GM12873 (cell line): ENCODE results near the gene CFAP74.

Experiments
- TF ChIP-seq, protein P1 (sequence below): IDR thresholded peaks from 2 replicates; pipeline ENCODE4 v1.5.1; 2012; ENCODE audit warnings: low read depth, mild to moderate bottlenecking, moderate library complexity, low read length, control low read depth; ENCODE audit not compliant: insufficient read depth; ENCODE audit errors: missing control alignments

CFAP74 gene

DNA sequence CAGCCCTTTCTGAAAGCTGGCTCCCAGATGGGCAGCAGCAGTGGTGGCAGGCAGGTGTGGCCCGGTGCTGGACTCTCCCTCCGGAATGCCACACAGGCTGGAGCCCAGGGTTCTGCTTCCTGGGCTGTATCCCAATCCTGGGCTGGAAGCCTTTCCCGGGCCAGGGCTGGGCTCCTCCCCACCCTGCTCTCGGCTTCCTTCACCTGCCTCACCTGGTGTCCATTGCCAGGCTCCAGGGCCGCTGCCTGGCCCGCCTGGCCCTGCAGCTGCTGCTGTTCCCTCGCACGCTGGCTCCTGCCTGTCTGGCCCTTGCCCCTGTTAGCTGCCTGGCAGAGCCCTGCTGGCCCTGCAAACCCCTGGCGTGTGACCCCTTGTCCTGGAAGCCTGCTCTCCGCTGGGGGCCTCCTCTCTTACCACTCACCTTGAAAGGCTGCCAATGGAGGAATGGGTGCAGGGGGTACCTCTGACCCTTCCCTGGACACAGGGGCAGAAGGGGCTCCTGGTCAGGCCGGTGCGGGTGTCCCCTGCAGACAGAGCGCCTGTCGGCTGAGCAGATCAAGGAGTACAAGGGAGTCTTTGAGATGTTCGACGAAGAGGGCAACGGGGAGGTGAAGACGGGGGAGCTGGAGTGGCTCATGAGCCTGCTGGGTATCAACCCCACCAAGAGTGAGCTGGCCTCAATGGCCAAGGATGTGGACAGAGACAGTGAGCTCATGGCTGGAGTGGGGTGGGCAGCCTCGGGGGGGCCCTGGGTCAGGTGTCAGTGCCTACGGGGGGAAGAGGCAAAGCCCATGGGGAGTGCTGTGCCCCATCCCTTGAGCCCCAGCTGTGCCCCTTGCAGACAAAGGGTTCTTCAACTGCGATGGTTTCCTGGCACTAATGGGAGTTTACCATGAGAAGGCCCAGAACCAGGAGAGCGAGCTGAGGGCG lies 87.4 kb downstream of the CFAP74 start:
- TF ChIP-seq, protein P1, sequence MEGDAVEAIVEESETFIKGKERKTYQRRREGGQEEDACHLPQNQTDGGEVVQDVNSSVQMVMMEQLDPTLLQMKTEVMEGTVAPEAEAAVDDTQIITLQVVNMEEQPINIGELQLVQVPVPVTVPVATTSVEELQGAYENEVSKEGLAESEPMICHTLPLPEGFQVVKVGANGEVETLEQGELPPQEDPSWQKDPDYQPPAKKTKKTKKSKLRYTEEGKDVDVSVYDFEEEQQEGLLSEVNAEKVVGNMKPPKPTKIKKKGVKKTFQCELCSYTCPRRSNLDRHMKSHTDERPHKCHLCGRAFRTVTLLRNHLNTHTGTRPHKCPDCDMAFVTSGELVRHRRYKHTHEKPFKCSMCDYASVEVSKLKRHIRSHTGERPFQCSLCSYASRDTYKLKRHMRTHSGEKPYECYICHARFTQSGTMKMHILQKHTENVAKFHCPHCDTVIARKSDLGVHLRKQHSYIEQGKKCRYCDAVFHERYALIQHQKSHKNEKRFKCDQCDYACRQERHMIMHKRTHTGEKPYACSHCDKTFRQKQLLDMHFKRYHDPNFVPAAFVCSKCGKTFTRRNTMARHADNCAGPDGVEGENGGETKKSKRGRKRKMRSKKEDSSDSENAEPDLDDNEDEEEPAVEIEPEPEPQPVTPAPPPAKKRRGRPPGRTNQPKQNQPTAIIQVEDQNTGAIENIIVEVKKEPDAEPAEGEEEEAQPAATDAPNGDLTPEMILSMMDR = no peak

DNA sequence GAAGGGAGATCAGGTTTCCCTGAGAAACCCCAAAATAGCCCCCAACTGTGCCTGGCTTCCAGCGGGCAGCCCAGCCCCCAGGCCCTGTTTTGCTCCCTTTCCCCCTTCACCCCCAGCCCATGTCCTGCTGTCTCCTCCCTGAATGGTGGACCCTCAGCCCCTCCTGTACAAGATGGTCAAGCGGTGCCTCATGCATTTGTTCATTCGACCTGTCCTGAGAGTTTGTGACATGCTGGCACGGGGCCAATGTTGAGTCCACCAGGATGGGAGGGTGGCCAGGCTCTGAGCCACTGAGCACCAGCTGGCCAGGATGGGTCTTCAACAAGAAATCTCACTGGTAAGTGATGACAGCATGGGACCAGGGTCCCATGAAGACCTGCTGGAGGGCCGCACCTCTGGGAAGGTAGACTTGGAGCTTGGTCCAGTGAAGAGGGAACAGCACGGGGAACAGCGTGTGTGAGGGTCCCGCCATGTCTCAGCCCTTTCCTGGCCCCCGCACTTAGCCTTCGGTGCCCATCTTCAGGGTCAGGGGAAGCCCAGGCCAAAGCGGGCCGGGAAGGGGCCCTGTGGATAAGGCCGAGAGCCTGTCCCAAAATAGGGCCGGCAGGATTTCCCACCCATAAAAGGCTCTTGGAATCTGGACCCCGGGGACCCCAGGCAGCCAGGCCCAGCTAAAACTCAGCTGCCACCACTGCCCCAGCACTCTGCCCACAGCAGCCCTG lies 88.5 kb downstream of the CFAP74 start, which contains the start of gene CALML6:
CALML6 (plus strand) TSS at position 290 of the 722 bp plus-strand sequence; CDS start at position 311, 21 bp downstream.
- TF ChIP-seq, protein P1 = no peak

DNA sequence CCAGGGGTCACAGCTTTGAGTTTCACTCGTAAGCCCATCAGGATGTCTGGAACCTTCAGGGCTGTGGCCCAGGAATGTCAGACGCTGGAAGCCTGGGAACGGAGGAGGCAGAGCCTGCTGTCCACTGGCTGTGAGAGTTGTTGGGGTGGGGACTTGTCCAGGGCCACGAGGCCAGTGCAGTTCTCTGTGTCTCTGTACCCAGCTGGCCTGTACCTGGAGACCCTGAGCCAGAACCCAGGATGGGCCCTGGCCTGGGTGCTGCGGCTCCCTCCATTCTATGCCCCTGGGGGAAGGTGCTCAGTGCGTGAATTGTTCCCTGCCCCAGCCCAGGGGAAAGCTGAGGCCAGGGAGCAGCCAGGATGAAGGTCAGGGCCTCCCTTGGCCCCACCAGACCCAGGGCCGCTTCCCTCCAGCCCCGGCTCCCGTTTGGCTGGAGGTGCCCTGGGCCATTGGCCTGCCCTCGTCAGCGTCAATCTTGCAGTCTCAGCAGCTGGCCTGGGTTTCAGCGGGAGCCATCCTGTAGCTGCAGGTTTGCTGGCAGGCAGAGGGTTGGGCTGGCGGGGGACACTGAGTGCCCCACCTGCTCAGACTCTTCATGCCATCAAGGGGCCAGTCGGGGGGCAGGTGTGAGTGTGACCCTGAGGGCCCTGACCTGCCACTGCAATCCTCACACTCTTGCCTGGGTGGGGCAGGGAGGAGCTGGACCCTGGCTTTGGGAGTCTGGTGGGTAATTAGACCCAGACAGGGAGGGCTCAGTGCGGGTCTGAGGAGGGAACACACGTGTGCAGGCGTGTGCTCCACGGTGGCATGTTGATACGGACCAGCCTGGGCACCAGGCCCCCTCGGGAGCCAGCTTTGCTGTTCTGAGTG lies 89.2 kb downstream of the CFAP74 start:
- TF ChIP-seq, protein P1 = no peak

DNA sequence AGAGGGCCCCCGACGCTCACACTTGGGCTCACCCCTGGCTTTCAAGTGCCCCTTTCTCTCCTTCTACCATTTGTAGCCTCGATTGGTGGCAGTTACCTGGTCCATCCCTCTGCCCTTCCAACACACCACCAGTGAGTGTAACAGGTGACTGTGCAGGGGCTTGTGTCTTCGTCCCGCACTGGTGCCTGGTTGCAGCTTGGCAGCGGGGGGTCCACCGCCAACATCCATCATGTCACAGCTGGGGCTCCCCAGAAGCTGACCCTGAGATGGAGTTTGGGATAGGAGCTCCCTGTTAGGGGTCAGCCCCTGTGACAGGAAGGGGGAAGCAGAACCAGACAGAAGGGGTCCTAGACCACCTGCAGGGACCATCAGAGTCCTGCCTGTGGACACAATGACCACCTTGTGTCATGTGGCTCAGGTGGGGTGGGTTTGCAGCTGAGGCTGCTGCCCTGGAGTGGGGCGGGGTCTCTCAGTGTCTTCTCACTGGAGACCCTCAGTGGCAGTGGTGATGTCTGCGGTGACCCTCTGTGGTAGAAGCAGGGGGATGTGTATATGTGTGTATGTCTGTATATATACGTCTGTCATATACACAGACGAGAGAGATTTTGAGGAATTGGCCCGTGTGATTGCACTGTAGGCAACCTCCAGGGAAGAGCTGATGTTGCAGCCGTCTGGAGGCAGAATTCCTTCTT lies 92.1 kb downstream of the CFAP74 start:
- TF ChIP-seq, protein P1 = no peak

DNA sequence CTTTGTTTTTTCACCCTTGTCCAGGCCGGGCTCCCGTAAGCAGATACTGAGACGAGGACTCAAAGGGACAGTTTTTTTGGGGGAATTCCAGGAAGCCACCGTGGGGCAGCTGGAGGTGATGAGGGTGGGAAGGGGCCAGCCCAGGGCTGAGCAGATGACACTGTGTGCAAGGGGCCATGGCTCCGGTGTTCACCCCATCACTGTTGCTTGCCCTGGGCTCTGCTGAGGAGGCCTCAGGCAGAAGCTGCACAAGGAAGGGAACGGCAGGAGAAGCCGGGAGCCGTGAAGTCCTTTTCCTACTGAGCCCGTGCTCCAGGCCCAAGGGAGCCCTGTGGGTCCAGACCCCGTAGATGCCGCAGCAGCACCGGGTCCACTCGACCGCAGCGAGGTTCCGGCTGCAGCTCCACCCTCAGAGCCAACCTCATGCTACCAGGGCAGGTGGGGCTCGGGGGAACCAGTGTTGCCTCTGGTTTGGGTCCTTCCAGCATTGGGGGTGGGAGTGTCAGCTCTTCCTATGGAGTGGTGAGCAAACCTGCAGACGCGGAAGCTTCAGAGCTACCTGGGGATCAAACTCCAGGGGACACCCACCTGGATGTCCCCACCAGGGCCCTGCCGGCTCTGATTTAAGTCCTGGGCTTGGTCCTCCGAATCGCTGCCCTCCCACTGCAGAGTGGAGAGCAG lies 92.8 kb downstream of the CFAP74 start:
- TF ChIP-seq, protein P1 = no peak

DNA sequence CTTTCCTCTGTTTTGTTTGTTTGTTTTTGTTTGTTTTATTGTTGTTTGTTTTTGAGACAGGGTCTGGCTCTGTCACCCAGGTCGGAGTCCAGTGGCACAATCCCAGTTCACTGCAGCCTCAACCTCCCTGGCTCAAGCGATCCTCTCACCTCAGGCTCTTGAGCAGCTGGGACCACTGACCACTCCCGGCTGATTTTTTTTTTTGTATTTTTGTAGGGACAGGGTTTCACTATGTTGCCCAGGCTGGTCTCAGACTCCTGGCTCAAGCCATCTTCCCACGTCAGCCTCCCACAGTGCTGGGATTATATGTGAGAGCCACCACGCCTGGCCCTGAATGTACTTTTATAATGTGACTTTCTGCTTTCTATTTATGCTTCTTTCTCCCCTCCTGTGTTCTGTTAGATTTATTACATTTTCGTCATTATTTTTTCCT lies 93.5 kb downstream of the CFAP74 start:
- TF ChIP-seq, protein P1 = no peak
